Esophagus squamous epithelium (tissue), 4 donors: ENCODE data around the gene CA6.
"Not testable (repeated sequence)": the region's sequence is repeated elsewhere in the genome, so short reads cannot be mapped to it uniquely, and the experiment has no call there.

ENCODE experiments used
- CTCF ChIP-seq, 6 experiments: fragments of 450-650 bp in 4 of 6; fragments of 200-600 bp in 2 of 6; sonication (generic) in 2 of 6; IDR thresholded peaks; one replicate each; pipeline ENCODE4 v1.5.1; 2016 to 2019; ENCODE audit warnings: antibody characterized with exemption in 6 of 6, mild to moderate bottlenecking in 4 of 6, moderate library complexity in 4 of 6
- POLR2A ChIP-seq, 4 donors: fragments of 450-650 bp; IDR thresholded peaks; one replicate each; pipeline ENCODE4 v1.6.1; 2017; ENCODE audit warnings: antibody characterized with exemption in 4 of 4, mild to moderate bottlenecking in 4 of 4, moderate library complexity in 3 of 4

DNA sequence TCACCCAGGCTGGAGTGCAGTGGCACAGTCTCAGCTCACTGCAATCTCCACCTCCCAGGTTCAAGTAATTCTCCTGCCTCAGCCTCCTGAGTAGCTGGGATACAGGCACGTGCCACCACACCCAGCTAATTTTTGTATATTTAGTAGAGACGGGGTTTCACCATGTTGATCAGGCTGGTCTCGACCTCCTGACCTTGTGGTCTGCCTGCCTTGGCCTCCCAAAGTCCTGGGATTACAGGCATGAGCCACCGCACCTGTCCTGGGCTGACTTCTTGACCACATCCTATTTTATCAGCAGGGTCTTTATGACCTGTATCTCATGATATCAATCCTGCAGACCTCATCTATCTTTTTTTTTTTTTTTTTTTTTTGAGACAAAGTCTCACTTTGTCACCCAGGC, 45.0 kb upstream of the CA6 start:
- not testable (repeated sequence) for TF ChIP-seq CTCF, POLR2A (IDR thresholded peaks at IDR 0.05)
